Brain microvascular endothelial cell (primary cell): ENCODE measurements around the gene SMAD6.

ENCODE experiments used
- DNase-seq: peaks from one replicate; pipeline ENCODE4 v3.0.0-alpha.2; 2020
- H3K27ac ChIP-seq: fragments of 250-450 bp; sonication (Bioruptor Pico); 2 replicates; pipeline ENCODE4 v1.5.1; 2020; ENCODE audit warnings: mild to moderate bottlenecking, moderate library complexity
- H3K27me3 ChIP-seq: fragments of 250-450 bp; sonication (Bioruptor Pico); replicated peaks from 2 replicates; pipeline ENCODE4 v1.5.1; 2020; ENCODE audit warnings: mild to moderate bottlenecking
- H3K36me3 ChIP-seq: fragments of 250-450 bp; sonication (Bioruptor Pico); replicated peaks from 2 replicates; pipeline ENCODE4 v1.5.1; 2020; ENCODE audit warnings: mild to moderate bottlenecking
- H3K4me3 ChIP-seq: 2 replicates; pipeline ENCODE4 v1.5.1; 2011; ENCODE audit warnings: low read depth, mild to moderate bottlenecking, control low read depth, low read length, moderate library complexity
- in situ Hi-C: cut with HindIII; loops from 2 replicates; pipeline ENCODE4 v1.10.0; 2017; ENCODE audit warnings: low sequenced_read_pairs, low pct_ligation_motif_present
- TF ChIP-seq, protein P1 (sequence below): IDR thresholded peaks from 2 replicates; pipeline ENCODE4 v1.5.1; 2011; ENCODE audit warnings: low read depth, mild to moderate bottlenecking, moderate library complexity, low read length, control low read depth, inconsistent platforms; ENCODE audit errors: missing control alignments

The SMAD6 gene

DNA sequence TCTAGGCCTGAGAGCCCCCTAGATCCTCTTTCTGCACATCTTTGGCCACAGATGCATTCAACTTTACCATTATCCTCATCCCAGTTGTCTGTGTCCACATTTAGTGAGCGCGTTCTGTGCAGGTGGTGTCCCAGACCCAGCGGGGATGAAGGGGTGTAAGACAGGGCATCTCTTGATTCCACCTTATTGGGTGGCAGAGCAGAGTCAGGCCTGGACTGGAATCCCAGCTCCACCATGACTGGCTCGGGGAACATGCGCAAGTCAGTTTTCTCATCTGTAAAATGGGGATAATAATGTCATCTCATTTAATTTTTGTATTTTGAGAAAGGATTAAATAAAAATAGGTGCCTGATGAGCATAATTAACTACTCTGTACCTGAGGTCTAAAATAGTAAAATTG, 7.8 kb downstream of the SMAD6 start:
- H3K4me3 ChIP-seq, result no peak overlapping the region
- TF ChIP-seq, protein P1, sequence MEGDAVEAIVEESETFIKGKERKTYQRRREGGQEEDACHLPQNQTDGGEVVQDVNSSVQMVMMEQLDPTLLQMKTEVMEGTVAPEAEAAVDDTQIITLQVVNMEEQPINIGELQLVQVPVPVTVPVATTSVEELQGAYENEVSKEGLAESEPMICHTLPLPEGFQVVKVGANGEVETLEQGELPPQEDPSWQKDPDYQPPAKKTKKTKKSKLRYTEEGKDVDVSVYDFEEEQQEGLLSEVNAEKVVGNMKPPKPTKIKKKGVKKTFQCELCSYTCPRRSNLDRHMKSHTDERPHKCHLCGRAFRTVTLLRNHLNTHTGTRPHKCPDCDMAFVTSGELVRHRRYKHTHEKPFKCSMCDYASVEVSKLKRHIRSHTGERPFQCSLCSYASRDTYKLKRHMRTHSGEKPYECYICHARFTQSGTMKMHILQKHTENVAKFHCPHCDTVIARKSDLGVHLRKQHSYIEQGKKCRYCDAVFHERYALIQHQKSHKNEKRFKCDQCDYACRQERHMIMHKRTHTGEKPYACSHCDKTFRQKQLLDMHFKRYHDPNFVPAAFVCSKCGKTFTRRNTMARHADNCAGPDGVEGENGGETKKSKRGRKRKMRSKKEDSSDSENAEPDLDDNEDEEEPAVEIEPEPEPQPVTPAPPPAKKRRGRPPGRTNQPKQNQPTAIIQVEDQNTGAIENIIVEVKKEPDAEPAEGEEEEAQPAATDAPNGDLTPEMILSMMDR, result no peak
- H3K27me3 ChIP-seq, result no peaks in the 10 kb centered on the region
- no peaks in the 10 kb centered on the region for H3K36me3 ChIP-seq
- H3K27ac ChIP-seq, result no peak overlapping the region
- in situ Hi-C loops, result no loop called here
- no peak for DNase-seq

DNA sequence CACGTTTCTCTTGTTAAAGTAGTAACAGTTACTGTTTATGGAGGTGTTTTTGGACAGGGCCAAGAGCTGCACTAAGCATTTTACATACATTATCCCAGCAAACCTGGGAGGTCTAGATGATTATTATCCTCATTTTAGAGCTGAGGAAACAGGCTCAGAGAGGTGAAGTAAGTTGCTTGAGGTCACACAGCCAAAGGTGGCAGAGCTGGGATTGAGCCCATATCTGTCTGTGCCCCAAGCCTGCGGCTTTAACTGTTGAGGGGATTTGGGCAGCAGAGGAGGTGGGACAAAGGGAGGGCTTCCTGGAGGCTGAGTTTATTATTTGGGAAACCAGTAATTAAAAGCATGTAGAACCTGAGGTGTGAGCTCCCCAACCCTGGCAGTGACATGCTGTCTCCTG, 9.2 kb downstream of the SMAD6 start:
- TF ChIP-seq, protein P1, result no peak
- H3K36me3 ChIP-seq, result no peaks in the 10 kb centered on the region
- H3K27me3 ChIP-seq, result no peaks in the 10 kb centered on the region
- no peak for DNase-seq
- H3K4me3 ChIP-seq, result no peak overlapping the region
- in situ Hi-C loops, result no loop called here
- no peak overlapping the region for H3K27ac ChIP-seq

DNA sequence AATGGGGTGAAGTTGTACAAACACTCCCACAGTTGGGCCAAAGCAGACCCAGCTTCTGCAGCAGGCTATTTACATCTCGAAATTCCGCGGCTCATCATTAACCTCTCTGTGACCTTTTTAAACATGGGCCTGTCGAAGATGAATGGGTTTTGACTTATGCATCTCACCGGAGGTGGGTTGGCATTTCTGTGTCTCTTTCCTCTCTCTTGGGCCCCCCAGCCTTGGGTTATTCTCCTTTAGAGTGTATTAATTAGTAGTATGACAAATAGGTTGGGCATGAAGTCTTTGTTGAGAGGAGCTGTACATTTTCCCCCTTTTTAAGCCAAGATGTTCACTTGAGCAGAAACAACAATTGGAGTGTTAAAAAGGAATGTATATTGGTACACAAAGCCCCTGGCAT, 9.8 kb downstream of the SMAD6 start:
- TF ChIP-seq, protein P1, result no peak
- in situ Hi-C loops, result no loop called here
- Histone ChIP-seq H3K27me3 (no peaks in the 10 kb centered on the region), H3K27ac (no peak overlapping the region), H3K4me3 (no peak overlapping the region), H3K36me3 (peaks cover 2% of the 10 kb centered on the region)
- DNase-seq, result no peak

DNA sequence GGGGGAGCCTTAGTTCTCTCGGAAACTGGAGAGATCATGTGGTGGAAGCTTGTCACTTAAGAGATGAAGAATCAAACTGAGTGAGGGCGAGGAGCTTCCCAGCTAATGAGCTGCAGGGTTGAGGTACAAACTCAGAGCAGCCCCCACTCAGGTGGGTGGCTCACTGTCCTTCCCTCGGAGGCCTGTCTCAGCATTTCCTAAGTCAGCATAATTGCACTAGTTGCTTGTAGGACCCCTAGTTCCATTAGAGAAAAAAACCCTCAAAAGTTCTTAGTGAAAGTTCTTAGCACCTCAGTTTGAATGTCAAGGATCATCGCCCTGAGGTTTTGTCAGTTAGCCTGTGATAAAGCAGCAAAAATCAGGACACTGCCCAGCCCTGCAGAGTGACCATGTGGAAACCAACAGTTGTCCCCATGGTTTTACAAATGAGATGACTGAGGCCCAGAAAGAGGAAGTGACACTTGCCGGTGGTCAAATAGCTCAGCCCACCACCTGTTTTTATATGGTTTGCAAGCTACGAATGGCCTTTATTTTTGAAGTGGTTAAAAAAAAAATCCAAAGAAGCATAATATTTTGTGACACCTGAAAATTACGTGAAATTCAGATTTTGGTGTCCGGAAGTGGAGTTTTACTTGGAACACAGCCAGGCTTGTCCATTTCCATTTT, 11.9 kb downstream of the SMAD6 start:
- Histone ChIP-seq H3K4me3 (no peak overlapping the region), H3K27ac (no peak overlapping the region), H3K36me3 (peaks cover 5% of the 10 kb centered on the region), H3K27me3 (no peaks in the 10 kb centered on the region)
- in situ Hi-C loops, result no loop called here
- TF ChIP-seq, protein P1, result no peak
- no peak for DNase-seq

DNA sequence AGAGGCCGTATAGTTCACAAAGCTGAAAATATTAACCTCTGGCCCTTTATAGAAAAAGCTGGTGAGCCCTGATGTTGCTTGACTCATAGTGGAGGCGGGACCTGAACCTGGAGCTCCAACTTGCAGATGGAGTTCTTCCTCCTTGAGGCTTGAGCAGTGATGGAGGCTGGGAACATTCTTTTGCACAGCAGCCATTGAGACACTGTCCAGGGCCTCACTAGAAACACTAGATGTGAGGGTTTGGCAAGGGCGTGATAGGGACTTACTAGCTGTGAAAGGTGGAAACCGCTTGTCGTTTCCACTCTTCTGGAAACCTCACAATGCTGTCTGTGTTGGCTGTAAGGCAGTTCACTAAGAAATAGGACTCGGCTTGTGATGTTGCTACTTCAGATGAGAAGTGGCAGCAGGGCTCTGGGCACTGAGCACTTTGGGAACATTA, 12.5 kb downstream of the SMAD6 start:
- no peak for DNase-seq
- in situ Hi-C loops, result no loop called here
- Histone ChIP-seq H3K36me3 (peaks cover 5% of the 10 kb centered on the region), H3K4me3 (no peak overlapping the region), H3K27me3 (no peaks in the 10 kb centered on the region), H3K27ac (no peak overlapping the region)
- TF ChIP-seq, protein P1, result no peak

DNA sequence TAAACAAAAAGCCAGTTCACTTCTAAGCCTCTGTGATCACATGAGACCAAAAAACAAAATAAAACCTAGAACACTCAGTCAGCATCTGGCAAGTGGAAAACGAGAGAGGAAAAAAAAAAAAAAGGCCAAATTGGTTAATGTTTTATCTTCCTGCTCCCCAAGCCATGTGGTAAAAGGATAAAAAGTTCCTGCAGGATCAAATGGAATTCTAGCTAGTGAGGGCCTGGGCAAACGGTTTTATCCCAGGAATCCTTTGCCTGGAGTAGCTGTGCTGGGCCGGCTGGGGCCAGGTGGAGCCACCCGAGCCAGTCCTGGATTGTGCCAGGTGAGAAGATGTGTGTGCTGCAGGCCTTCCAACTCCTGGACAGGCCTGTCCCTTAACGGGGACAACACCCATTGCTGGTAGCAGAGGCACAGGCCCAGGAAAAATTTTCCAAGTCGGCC, 13.2 kb downstream of the SMAD6 start:
- H3K27ac ChIP-seq, result no peak overlapping the region
- in situ Hi-C loops, result no loop called here
- H3K27me3 ChIP-seq, result no peaks in the 10 kb centered on the region
- peaks cover 5% of the 10 kb centered on the region for H3K36me3 ChIP-seq
- no peak for DNase-seq
- no peak overlapping the region for H3K4me3 ChIP-seq
- TF ChIP-seq, protein P1, result no peak
